T-helper 1 cell treated with Interleukin-12 subunit alpha and Interleukin-12 subunit beta and Interleukin-4 antibody, amounts not matched to agents 30 ng/mL and 1 ng/mL, for 36 hours (primary cell): Measurements from ENCODE around the gene C22orf23. TPM values are rescaled to one million over a fixed set of nuclear protein-coding genes. Genes with fewer than 3 reads are reported as not detected.

Source experiments
- intact Hi-C: fragments of 100-400 bp; cut with micrococcal nuclease; formaldehyde crosslinking; loops from one replicate; pipeline ENCODE4 v1.15.1; 2024
- total RNA-seq: library from RNA; stranded (reverse); gene quantifications from 2 replicates; pipeline ENCODE4 v1.2.3, GENCODE V29; 2022

The C22orf23 gene
- total RNA-seq, 1 donor from 2014 or later = not detected

DNA sequence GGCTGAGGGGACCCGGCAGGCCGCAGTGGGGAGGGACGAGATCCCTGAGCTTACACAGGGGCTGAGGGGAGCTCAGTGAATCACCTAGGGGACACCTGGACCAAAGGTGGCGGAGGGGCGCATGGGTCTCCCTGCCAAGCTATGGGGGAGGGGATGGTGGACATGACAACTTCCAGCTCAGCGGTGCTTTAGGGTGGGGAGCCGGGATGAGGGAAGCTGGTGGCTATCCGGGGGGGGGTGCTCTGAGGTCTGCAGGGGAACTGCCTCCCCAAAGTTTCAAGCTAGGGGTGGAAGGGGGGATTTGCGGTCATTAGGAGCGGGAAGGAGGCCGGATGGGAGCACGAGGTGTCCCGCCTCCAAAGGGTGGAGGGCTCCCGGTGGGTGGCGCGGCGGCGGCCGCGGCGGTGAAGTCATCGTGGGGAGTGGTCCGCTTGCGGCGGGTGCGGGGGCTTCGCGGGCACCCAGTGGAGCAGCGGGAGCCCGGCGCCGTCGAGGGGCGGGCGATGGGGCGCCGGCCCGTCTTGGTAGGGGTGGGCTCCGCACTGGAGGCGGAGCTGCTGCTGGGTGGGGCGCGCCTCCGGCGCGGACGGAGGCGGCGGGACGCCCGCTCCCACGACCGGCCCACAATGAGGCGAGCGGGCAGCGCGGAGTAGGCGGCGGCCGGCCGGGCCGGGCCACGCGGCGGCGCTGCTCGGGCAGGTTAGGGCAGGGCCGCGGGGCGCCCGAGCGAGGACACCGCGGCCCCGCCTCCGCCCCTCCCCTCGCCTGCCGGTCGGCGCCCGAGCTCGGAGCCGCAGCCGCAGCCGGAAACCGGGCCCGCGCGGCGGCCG, 47.7 kb downstream of the C22orf23 start, which contains the start of gene MICALL1:
TSS of gene MICALL1 (plus strand) at position 764 of the 830 bp plus-strand sequence. CDS start 126 bp downstream, outside the sequence.
- intact Hi-C loops = loop anchor here (1.0 kb wide), 2 partner anchors 9 to 29 kb away; no protein-coding TSS in a partner anchor

DNA sequence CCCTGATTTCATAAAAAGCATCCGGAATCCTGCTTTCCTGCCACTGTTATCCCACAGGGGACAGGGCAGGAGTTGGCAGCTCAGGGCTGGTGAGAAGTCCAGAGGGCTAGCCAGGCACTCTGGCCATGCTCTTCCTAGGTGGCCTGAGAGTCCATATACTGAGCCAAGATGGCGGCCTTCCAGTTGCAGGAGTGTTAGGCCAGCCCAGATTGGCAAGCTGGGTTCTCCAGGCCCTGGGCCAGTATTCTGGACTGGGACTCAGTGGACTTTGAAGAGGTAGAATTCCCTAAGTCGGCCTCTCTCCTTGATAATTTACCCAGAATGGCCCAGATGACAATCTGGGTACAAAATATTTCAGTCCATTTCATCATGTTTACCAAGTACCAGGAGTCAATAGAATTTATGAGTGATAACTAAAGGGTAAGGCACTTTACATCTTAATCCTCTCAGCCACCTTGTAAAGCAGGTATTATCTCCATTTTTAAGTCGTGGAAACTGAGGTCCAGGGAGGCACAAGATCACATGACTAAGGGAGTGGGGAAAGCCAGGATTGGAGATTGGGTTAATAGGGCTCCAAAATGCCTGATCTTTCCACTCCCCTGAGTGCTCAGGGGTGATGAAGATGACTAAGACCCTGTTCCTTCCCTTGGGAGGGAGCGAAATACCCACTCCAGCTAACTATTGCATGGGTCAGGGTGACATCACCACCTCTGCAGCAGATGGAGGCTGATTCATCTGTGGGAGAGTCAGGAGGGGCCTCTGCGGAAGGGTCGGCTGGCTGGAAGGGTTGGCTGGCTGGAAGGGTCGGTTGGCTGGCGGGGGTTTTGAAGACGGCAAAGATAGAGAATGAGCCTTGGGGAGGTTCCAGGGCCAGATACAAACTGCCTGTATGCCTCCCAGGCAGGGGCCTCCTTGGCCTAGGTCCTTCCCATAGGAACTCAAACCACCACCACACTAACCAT, 48.5 kb downstream of the C22orf23 start:
- intact Hi-C loops = no loop called here

DNA sequence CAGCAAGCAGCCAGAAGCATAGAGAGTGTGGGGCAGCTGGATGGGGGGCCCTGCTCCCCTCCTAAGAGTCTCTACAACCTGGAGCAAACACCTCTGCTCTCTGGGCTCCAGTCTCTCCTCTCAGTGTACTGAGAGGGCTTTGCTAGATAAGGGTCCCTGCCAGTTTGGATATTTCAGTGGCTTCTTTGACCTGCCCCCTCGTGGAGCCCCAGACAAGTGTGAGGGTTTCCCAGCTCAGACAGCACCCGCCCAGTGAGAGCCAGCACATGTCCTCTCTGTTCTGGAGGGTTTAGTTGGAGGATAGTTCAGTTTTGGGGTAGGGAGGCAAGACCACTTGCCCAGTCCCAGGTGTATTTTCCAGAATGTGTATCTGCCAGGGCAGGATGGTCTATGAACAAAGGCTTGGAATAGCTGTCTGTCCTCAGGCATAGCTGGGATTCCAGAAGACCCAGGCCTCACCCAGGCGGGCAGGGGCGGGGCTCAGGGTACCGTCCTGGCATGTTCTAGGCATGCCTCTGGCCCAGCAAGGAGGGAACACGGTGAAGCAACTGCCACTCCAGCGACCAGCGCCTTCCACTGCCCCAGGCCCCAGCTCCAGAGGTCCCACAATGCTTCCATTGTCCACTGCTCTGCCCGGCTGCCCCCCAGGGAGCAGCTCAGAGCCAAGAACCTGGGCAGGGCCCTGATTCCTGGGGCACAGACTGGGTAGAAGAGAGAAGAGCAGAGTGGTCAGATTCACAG, 54.8 kb downstream of the C22orf23 start:
- intact Hi-C loops = no loop called here

- intact Hi-C loops = loop anchor here (2.0 kb wide), 3 partner anchors 37 to 67 kb away; partner anchors contain the start of gene EIF3L
Measured at GRCh38 chr22:37897807-37898206, 55.6 kb downstream of the C22orf23 start.

- intact Hi-C loops = loop anchor here (1.0 to 2.0 kb wide), 5 partner anchors 9 to 68 kb away; partner anchors contain the start of genes C22orf23, EIF3L, MICALL1 and POLR2F
Measured at GRCh38 chr22:37896939-37897338, 56.5 kb downstream of the C22orf23 start.

DNA sequence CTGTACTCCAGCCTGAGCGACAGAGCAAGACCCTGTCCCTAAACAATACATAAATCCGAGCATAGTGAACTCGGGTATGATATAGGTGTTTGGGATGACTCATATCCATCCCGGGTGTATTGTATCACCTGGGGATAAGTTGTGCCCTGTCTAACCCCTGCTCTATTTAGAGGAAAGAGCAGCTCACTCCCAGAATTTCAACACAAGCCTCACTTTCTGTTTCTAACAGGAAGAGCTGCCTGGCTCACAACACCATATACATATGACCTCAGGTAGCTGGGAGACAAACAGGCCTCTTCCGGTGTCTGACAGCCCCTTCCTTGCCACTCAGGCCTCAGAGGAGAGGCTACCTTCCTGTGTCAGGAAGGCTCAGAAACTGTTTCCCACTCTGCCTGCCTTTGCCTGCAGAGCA, 57.2 kb downstream of the C22orf23 start:
- intact Hi-C loops = loop anchor here (1.0 to 2.0 kb wide), 5 partner anchors 10 to 69 kb away; partner anchors contain the start of genes C22orf23, EIF3L, MICALL1 and POLR2F

DNA sequence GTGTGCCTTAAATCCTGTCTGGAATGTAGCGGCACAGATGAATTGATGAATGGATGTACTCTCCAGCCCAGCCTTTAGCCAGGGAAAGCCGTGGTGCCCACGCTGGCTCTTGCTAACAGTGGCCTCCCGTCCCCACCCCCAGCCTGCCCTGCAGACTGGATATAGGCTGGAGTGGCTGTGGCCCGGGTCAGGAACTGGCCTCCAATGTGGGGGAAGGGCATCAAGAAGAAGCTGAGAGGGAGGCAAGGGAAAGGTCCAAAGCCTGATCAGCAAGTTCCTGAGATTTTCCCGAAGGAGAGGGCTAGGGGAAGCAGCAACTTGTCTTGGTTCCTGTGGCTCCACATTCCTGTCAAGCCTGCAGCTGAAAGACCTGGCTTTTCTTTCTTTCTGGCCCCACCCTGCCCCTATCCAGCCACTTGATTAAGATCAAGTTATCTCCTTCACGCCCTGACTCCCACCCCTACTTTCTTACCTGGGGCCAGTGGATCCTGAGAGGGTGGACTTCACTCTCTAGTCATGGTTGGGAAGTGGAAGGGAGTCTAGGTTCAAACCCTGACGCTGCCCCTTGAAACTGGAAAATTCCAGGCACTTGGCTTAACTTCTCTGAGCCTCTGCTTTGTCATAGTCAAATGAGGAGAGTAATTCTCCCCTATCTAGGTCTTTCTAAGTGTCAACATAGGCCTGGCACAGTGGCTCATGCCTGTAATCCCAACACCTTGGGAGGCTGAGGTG, 58.3 kb downstream of the C22orf23 start:
- intact Hi-C loops = no loop called here

GRCh38 chr22:37893583-37893983, 59.8 kb downstream of the C22orf23 start:
- intact Hi-C loops = no loop called here

Other genes starting within 250 kb of the C22orf23 start
- gene GCAT, start 145.7 kb downstream of the C22orf23 start, total RNA-seq = 15.5 and 16.6 TPM in 2 replicates
- 0.17 TPM in 1 of 2 replicates, not detected in the other for gene GALR3, start 130.2 kb downstream of the C22orf23 start, total RNA-seq
- gene ANKRD54, start 109.3 kb downstream of the C22orf23 start, total RNA-seq = 25.8 and 27.1 TPM in 2 replicates
- gene EIF3L, start 104.2 kb downstream of the C22orf23 start, total RNA-seq = 374 and 376 TPM in 2 replicates
- gene MICALL1, start 47.3 kb downstream of the C22orf23 start, total RNA-seq = 35.1 and 37.3 TPM in 2 replicates
- 71.7 and 75.6 TPM in 2 replicates for gene POLR2F, start 98 bp upstream of the C22orf23 start, total RNA-seq
- not detected in 2 replicates for gene SOX10, start 31.0 kb upstream of the C22orf23 start, total RNA-seq
- gene PICK1, start 103.8 kb upstream of the C22orf23 start, total RNA-seq = 10.3 and 13.0 TPM in 2 replicates
- not detected in 2 replicates for gene SLC16A8, start 130.6 kb upstream of the C22orf23 start, total RNA-seq
- 0.61 and 0.78 TPM in 2 replicates for gene BAIAP2L2, start 157.1 kb upstream of the C22orf23 start, total RNA-seq
- 48.7 and 49.7 TPM in 2 replicates for gene PLA2G6, start 228.2 kb upstream of the C22orf23 start, total RNA-seq
- gene MAFF, start 248.4 kb upstream of the C22orf23 start, total RNA-seq = 5.2 and 6.3 TPM in 2 replicates